B cell (primary cell): ENCODE data around the gene CD44. TPM values are rescaled to one million over a fixed set of nuclear protein-coding genes. Genes with fewer than 3 reads are reported as not detected.

Experiments
- ATAC-seq: fragments of 200-7000 bp; cut with Tn5 transposase; one replicate; pipeline ENCODE4 v1.10.0; 2021; ENCODE audit warnings: low read depth, mild to moderate bottlenecking, moderate number of reproducible peaks, moderate library complexity
- CTCF ChIA-PET: fragments of 350-600 bp; sonication (Branson Sonifier 250); formaldehyde crosslinking; loops from one replicate; lab custom pipeline; 2021; ENCODE audit warnings: antibody characterized with exemption, inconsistent platforms; lab: Charles Lee
- POLR2A ChIA-PET: fragments of 350-600 bp; sonication (Branson Sonifier 250); formaldehyde crosslinking; loops from one replicate; lab custom pipeline; 2021; ENCODE audit warnings: antibody characterized with exemption; lab: Charles Lee
- DNase-seq: peaks from one replicate; pipeline ENCODE4 v3.0.0; 2013
- H2AFZ ChIP-seq: 2 replicates; pipeline ENCODE4 v1.6.1; 2012; ENCODE audit warnings: mild to moderate bottlenecking, low read depth, low read length; ENCODE audit not compliant: insufficient read depth, poor library complexity, severe bottlenecking
- H3K27ac ChIP-seq, 2 donors: 1 replicate in 1 of 2; 2 replicates in 1 of 2; pipeline ENCODE4 v1.5.1; 2012 to 2013; ENCODE audit warnings: low read length in 2 of 2, mild to moderate bottlenecking in 2 of 2, moderate library complexity in 1 of 2
- H3K27me3 ChIP-seq, 4 experiments: fragments of 200-600 bp in 1 of 4; sonication (generic) in 1 of 4; replicated peaks in 1 of 4; 1 replicate in 2 of 4; 2 replicates in 2 of 4; pipeline versions ENCODE4 v1.6.1 to v1.7.0; 2013 to 2016; ENCODE audit warnings: low read length in 3 of 4, mild to moderate bottlenecking in 2 of 4, mixed read lengths in 1 of 4, moderate library complexity in 1 of 4; ENCODE audit not compliant: insufficient read depth in 4 of 4, control insufficient read depth in 3 of 4; ENCODE audit errors: control extremely low read depth in 1 of 4
- H3K36me3 ChIP-seq, 2 experiments: replicated peaks in 1 of 2; 1 replicate in 1 of 2; 2 replicates in 1 of 2; pipeline versions ENCODE4 v1.6.1 to v1.7.1; 2013; ENCODE audit warnings: low read length in 1 of 2; ENCODE audit not compliant: insufficient read depth in 2 of 2, control insufficient read depth in 1 of 2; ENCODE audit errors: control extremely low read depth in 1 of 2, extremely low read depth in 1 of 2
- H3K4me1 ChIP-seq, 2 donors: fragments of 200-600 bp in 1 of 2; sonication (generic) in 1 of 2; 1 replicate in 1 of 2; 2 replicates in 1 of 2; pipeline versions ENCODE4 v1.5.1 to v1.6.1; 2013 to 2017; ENCODE audit warnings: low read length in 2 of 2; ENCODE audit not compliant: control insufficient read depth in 2 of 2, insufficient read depth in 2 of 2
- H3K4me2 ChIP-seq: replicated peaks from 2 replicates; pipeline ENCODE3; 2012; ENCODE audit warnings: mild to moderate bottlenecking, low read depth, low read length; ENCODE audit not compliant: poor library complexity, severe bottlenecking
- H3K4me3 ChIP-seq, 5 experiments: fragments of 200-600 bp in 1 of 5; sonication (generic) in 1 of 5; 1 replicate in 3 of 5; 2 replicates in 2 of 5; pipeline versions ENCODE4 v1.5.1 to v1.7.0; 2011 to 2016; ENCODE audit warnings: low read length in 4 of 5, mild to moderate bottlenecking in 4 of 5, low read depth in 2 of 5, control low read depth in 1 of 5, moderate library complexity in 1 of 5; ENCODE audit not compliant: insufficient read depth in 1 of 5; ENCODE audit errors: control extremely low read depth in 1 of 5, extremely low read depth in 1 of 5
- H3K79me2 ChIP-seq: fragments of 200-600 bp; sonication (generic); one replicate; pipeline ENCODE4 v1.6.0; 2016; ENCODE audit warnings: low read length; ENCODE audit not compliant: control insufficient read depth, insufficient read depth
- H3K9ac ChIP-seq: fragments of 200-600 bp; sonication (generic); 2 replicates; pipeline ENCODE4 v1.6.1; 2017; ENCODE audit warnings: mild to moderate bottlenecking, low read length, moderate library complexity
- H3K9me3 ChIP-seq, 3 donors: one replicate each; pipeline versions ENCODE4 v1.6.1 to v1.7.1; 2013; ENCODE audit warnings: low read length in 2 of 3; ENCODE audit not compliant: control insufficient read depth in 2 of 3, insufficient read depth in 1 of 3; ENCODE audit errors: control extremely low read depth in 1 of 3
- H4K20me1 ChIP-seq: 2 replicates; pipeline ENCODE4 v1.6.0; 2012; ENCODE audit warnings: mild to moderate bottlenecking, low read length; ENCODE audit not compliant: insufficient read depth, control insufficient read depth, poor library complexity, severe bottlenecking
- H3K27ac Mint-ChIP-seq: one replicate; pipeline ENCODE4 v1.8.0; 2021; ENCODE audit warnings: mixed read lengths
- H3K27me3 Mint-ChIP-seq: one replicate; pipeline ENCODE4 v1.8.0; 2021; ENCODE audit warnings: mixed read lengths
- H3K4me1 Mint-ChIP-seq: one replicate; pipeline ENCODE4 v1.8.0; 2021; ENCODE audit warnings: mixed read lengths
- H3K4me3 Mint-ChIP-seq: one replicate; pipeline ENCODE4 v1.8.0; 2021; ENCODE audit warnings: mixed read lengths
- H3K9me3 Mint-ChIP-seq: one replicate; pipeline ENCODE4 v1.8.0; 2022; ENCODE audit warnings: mixed read lengths; ENCODE audit not compliant: insufficient read depth
- EZH2 ChIP-seq: IDR thresholded peaks from 2 replicates; pipeline ENCODE4 v1.6.1; 2012; ENCODE audit warnings: borderline replicate concordance, low read depth, mild to moderate bottlenecking, moderate library complexity, low read length; ENCODE audit not compliant: insufficient read depth, poor library complexity, severe bottlenecking
- WGBS: methylation state at CpG from one replicate; pipeline ENCODE4 v1.1.5; 2013; ENCODE audit warnings: missing lambda C conversion rate; ENCODE audit not compliant: insufficient coverage; 5-methylcytosine and 5-hydroxymethylcytosine counted together
- intact Hi-C: fragments of 100-400 bp; cut with micrococcal nuclease; formaldehyde crosslinking; loops from one replicate; pipeline ENCODE4 v1.10.0; 2022
- polyA plus RNA-seq: library from polyadenylated mRNA; depleted of rRNA; stranded (reverse); fragments of >200 nt; gene quantifications from 2 replicates; pipeline ENCODE4 v1.2.3, GENCODE V29; 2012
- total RNA-seq, 2 donors: library from RNA; stranded (reverse); fragments of 120-200 nt in 1 of 2; gene quantifications; 1 replicate in 1 of 2; 2 replicates in 1 of 2; pipeline versions ENCODE4 v1.2.3 to v1.2.4, GENCODE V29; 2013 to 2022
- TF ChIP-seq, protein P1 (sequence below): fragments of 200-600 bp; IDR thresholded peaks from one replicate; pipeline ENCODE4 v1.8.0; 2022; ENCODE audit warnings: antibody characterized with exemption, mild to moderate bottlenecking

Gene CD44
- total and polyA plus RNA-seq, 2 donors (not counting 1 experiment from before 2014, with no cell fraction given): 261 to 896 TPM

DNA sequence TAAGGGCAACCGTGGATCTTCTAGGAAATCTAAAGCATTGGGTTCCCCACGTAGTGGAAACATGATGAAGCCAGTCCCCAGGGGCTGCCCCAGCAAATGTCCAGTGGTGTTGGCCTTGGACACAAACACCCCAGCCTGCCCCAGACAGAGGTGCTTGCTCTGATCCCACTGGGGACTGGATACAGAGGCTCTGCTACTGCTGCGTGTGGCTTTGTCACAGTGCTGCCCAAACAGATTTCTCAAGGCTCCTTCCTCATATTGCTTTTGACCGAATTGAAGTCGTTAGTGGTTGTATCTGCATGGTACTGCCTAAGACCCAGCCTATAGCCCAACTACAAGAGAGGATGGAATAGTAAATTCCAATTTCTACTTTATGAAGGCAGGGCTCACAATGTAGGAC lies 40.1 kb upstream of the CD44 start:
- CTCF ChIA-PET: no interaction called here
- Histone ChIP-seq H2AFZ (no peak overlapping the region), H3K9ac (no peak overlapping the region), H4K20me1 (no peaks in the 10 kb centered on the region), H3K27me3 (no peaks in the 10 kb centered on the region), H3K4me2 (no peak overlapping the region), H3K9me3 (peaks cover 0 to 2% (median 0%) of the 10 kb centered on the region in 3 donors), H3K4me1 (no peaks in the 10 kb centered on the region), H3K27ac (no peak overlapping the region), H3K79me2 (no peaks in the 10 kb centered on the region), H3K36me3 (no peaks in the 10 kb centered on the region), H3K4me3 (no peak overlapping the region)
- Mint-ChIP-seq H3K4me1 (peaks cover 21% of the 10 kb centered on the region), H3K4me3 (no peak overlapping the region), H3K27ac (no peak overlapping the region), H3K27me3 (no peaks in the 10 kb centered on the region), H3K9me3 (no peaks in the 10 kb centered on the region)
- ATAC-seq (no peak), DNase-seq (no peak)
- WGBS: 97% methylated on average over 3 of the region's 5 CpGs
- intact Hi-C loops: no loop called here
- POLR2A ChIA-PET: no interaction called here
- TF ChIP-seq, protein P1, sequence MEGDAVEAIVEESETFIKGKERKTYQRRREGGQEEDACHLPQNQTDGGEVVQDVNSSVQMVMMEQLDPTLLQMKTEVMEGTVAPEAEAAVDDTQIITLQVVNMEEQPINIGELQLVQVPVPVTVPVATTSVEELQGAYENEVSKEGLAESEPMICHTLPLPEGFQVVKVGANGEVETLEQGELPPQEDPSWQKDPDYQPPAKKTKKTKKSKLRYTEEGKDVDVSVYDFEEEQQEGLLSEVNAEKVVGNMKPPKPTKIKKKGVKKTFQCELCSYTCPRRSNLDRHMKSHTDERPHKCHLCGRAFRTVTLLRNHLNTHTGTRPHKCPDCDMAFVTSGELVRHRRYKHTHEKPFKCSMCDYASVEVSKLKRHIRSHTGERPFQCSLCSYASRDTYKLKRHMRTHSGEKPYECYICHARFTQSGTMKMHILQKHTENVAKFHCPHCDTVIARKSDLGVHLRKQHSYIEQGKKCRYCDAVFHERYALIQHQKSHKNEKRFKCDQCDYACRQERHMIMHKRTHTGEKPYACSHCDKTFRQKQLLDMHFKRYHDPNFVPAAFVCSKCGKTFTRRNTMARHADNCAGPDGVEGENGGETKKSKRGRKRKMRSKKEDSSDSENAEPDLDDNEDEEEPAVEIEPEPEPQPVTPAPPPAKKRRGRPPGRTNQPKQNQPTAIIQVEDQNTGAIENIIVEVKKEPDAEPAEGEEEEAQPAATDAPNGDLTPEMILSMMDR: no peak
- no peak for TF ChIP-seq EZH2

DNA sequence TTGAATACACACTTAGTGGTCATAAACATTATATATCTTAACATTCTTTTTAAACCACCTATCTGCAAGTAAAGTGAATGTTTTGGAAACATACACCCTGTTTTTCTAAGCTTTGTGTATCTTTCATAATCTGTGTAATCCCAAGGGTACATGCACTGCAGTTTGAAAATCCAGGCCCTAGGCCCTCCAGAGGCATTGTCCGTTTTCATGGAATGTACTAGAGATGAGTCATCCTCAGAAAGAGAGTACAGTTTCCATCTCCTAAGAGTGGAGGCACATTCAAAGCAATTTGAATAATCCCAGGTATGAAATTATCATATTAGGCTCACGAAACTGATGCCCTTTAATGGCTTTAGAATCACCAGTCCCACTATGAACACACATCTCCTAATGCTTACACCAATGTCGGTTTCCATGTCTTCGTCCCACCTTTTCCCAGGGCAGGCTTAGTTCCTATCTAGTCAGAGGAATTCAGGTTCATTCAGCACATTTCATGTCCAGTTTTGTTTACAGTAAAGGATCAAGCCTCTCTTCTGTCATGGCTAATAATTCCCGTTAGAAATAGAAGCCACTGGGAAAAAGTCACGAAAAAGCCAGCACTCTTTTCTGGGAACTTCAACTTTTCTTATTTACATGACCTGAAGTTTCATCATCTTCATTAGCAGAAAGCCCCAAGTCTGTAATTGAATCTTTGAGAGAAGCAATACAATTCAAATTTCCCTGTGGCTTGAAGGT lies 39.5 kb upstream of the CD44 start:
- ATAC-seq (no peak), DNase-seq (no peak)
- intact Hi-C loops: no loop called here
- Histone ChIP-seq H3K4me2 (no peak overlapping the region), H3K79me2 (no peaks in the 10 kb centered on the region), H3K27me3 (no peaks in the 10 kb centered on the region), H3K4me3 (no peak overlapping the region), H3K27ac (no peak overlapping the region), H3K9ac (no peak overlapping the region), H4K20me1 (no peaks in the 10 kb centered on the region), H3K36me3 (no peaks in the 10 kb centered on the region), H3K9me3 (peaks cover 0 to 2% (median 0%) of the 10 kb centered on the region in 3 donors), H2AFZ (no peak overlapping the region), H3K4me1 (no peaks in the 10 kb centered on the region)
- CTCF ChIA-PET: no interaction called here
- 97% methylated on average over 5 of the region's 6 CpGs for WGBS
- Mint-ChIP-seq H3K4me1 (peaks cover 16% of the 10 kb centered on the region), H3K4me3 (no peak overlapping the region), H3K27ac (no peak overlapping the region), H3K27me3 (no peaks in the 10 kb centered on the region), H3K9me3 (no peaks in the 10 kb centered on the region)
- TF ChIP-seq, protein P1: no peak
- TF ChIP-seq EZH2: no peak
- POLR2A ChIA-PET: no interaction called here
